A673 (cell line): ENCODE data around the gene VIPR1. TPM values are rescaled to one million over a fixed set of nuclear protein-coding genes. Genes with fewer than 3 reads are reported as not detected.

ENCODE experiments used
- BruUV-seq: library from RNA; stranded (reverse); fragments of 400-500 nt; replicated peaks from 2 replicates; lab custom pipeline; 2021; lab: Mats Ljungman, UMichigan
- CTCF ChIA-PET: fragments of 300-600 bp; sonication (Branson Sonifier 250); formaldehyde crosslinking; loops from one replicate; lab custom pipeline; 2022; ENCODE audit warnings: antibody characterized with exemption; lab: Charles Lee
- POLR2A ChIA-PET: fragments of 300-600 bp; sonication (Branson Sonifier 250); formaldehyde crosslinking; loops from one replicate; lab custom pipeline; 2022; ENCODE audit warnings: antibody characterized with exemption; ENCODE audit not compliant: low non-redundant PET; lab: Charles Lee
- DNase-seq: peaks from one replicate; pipeline ENCODE4 v3.0.0-alpha.2; 2015; ENCODE audit warnings: low spot score
- H3K27ac ChIP-seq: fragments of 200-600 bp; sonication (generic); 2 replicates; pipeline ENCODE4 v1.5.1; 2016; ENCODE audit warnings: mixed run types, low read depth, mild to moderate bottlenecking, mixed read lengths, antibody characterized with exemption, low read length; ENCODE audit not compliant: poor library complexity, severe bottlenecking
- H3K27me3 ChIP-seq: fragments of 200-600 bp; sonication (generic); replicated peaks from 2 replicates; pipeline ENCODE4 v1.6.1; 2017; ENCODE audit warnings: mixed run types, low read depth, mild to moderate bottlenecking, mixed read lengths, antibody characterized with exemption, low read length; ENCODE audit not compliant: insufficient read depth, poor library complexity
- H3K36me3 ChIP-seq: fragments of 200-600 bp; sonication (generic); 2 replicates; pipeline ENCODE4 v1.6.1; 2016; ENCODE audit warnings: mixed run types, mild to moderate bottlenecking, mixed read lengths, antibody characterized with exemption, low read length; ENCODE audit not compliant: insufficient read depth, poor library complexity, severe bottlenecking
- H3K4me1 ChIP-seq: fragments of 200-600 bp; sonication (generic); 2 replicates; pipeline ENCODE4 v1.6.1; 2017; ENCODE audit warnings: mixed run types, mild to moderate bottlenecking, mixed read lengths, antibody characterized with exemption, low read length; ENCODE audit not compliant: insufficient read depth, poor library complexity, severe bottlenecking
- H3K4me3 ChIP-seq: fragments of 200-600 bp; sonication (generic); 2 replicates; pipeline ENCODE4 v1.5.1; 2016; ENCODE audit warnings: low read depth, mixed run types, mild to moderate bottlenecking, mixed read lengths, low read length; ENCODE audit not compliant: poor library complexity, severe bottlenecking
- H3K9me3 ChIP-seq: fragments of 200-600 bp; sonication (generic); 2 replicates; pipeline ENCODE4 v1.6.1; 2016; ENCODE audit warnings: mixed run types, low read depth, mild to moderate bottlenecking, mixed read lengths, antibody characterized with exemption, low read length; ENCODE audit not compliant: poor library complexity, severe bottlenecking
- CTCF ChIP-seq: fragments of 300-800, 200-600 bp; sonication (generic); conservative IDR thresholded peaks from 2 replicates; pipeline ENCODE4 v1.5.1; 2017; ENCODE audit warnings: low read depth, mild to moderate bottlenecking, antibody characterized with exemption, low read length, moderate library complexity, mixed read lengths
- EZH2 ChIP-seq: fragments of 200-600 bp; sonication (generic); IDR thresholded peaks from 2 replicates; pipeline ENCODE4 v1.6.1; 2017; ENCODE audit warnings: borderline replicate concordance, low read depth, mild to moderate bottlenecking, mixed read lengths, antibody characterized with exemption, low read length; ENCODE audit not compliant: poor library complexity, severe bottlenecking
- intact Hi-C: fragments of 100-400 bp; cut with micrococcal nuclease; formaldehyde crosslinking; loops from one replicate; pipeline ENCODE4 v1.10.0; 2022; ENCODE audit not compliant: unreplicated experiment
- total RNA-seq: library from RNA; stranded (reverse); gene quantifications from 2 replicates; pipeline ENCODE4 v1.2.3, GENCODE V29; 2021

VIPR1 gene
- total RNA-seq, 1 experiment from 2014 or later: 0.26 TPM

- H3K9me3 ChIP-seq: no peaks in the 10 kb centered on the region
- no TSS peak for BruUV-seq
These were observed 46.7 kb downstream of the VIPR1 start for GRCh38 chr3:42549131-42549530.

GRCh38 chr3:42550250-42550649, 47.8 kb downstream of the VIPR1 start:
- Histone ChIP-seq H3K9me3 (no peaks in the 10 kb centered on the region), H3K4me1 (no peaks in the 10 kb centered on the region), H3K27ac (no peak overlapping the region), H3K36me3 (peaks cover 8% of the 10 kb centered on the region), H3K27me3 (no peaks in the 10 kb centered on the region), H3K4me3 (no peak overlapping the region)
- DNase-seq: no peak
- TF ChIP-seq CTCF: no peak
- TF ChIP-seq EZH2: no peak
- BruUV-seq: no TSS peak
- POLR2A ChIA-PET: no interaction called here
- intact Hi-C loops: no loop called here
- CTCF ChIA-PET: no interaction called here

More at GRCh38 chr3:42549131-42549530, 46.7 kb downstream of the VIPR1 start:
- ChIA-PET CTCF (interaction anchor here (0.6 kb wide), 1 partner anchor 432 kb away, joined by 3 read pairs; no protein-coding TSS in a partner anchor), POLR2A (no interaction called here)
- Histone ChIP-seq H3K36me3 (peaks cover 8% of the 10 kb centered on the region), H3K4me3 (no peak overlapping the region), H3K27me3 (no peaks in the 10 kb centered on the region), H3K4me1 (no peaks in the 10 kb centered on the region), H3K27ac (no peak overlapping the region)
- intact Hi-C loops: no loop called here
- no peak for DNase-seq
- no peak for TF ChIP-seq CTCF
- no peak for TF ChIP-seq EZH2

GRCh38 chr3:42552830-42553229, 50.4 kb downstream of the VIPR1 start:
- H3K27me3 ChIP-seq: no peaks in the 10 kb centered on the region
- no TSS peak for BruUV-seq
- intact Hi-C loops: no loop called here
- ChIA-PET POLR2A (no interaction called here), CTCF (no interaction called here)
- no peak overlapping the region for H3K4me3 ChIP-seq
- H3K4me1 ChIP-seq: no peaks in the 10 kb centered on the region
- peaks cover 8% of the 10 kb centered on the region for H3K36me3 ChIP-seq
- no peaks in the 10 kb centered on the region for H3K9me3 ChIP-seq
- no peak for DNase-seq
- H3K27ac ChIP-seq: no peak overlapping the region
- no peak for TF ChIP-seq CTCF
- no peak for TF ChIP-seq EZH2
